HPDE6-E6E7 (cell line): ENCODE measurements around the gene FDCSP.
"Not testable (repeated sequence)": the region's sequence is repeated elsewhere in the genome, so short reads cannot be mapped to it uniquely, and the experiment has no call there.

ENCODE experiments used
- DNase-seq: peaks from one replicate; pipeline ENCODE4 v3.0.0; 2011; ENCODE audit warnings: missing footprints; ENCODE audit errors: extremely low spot score

Gene FDCSP

DNA sequence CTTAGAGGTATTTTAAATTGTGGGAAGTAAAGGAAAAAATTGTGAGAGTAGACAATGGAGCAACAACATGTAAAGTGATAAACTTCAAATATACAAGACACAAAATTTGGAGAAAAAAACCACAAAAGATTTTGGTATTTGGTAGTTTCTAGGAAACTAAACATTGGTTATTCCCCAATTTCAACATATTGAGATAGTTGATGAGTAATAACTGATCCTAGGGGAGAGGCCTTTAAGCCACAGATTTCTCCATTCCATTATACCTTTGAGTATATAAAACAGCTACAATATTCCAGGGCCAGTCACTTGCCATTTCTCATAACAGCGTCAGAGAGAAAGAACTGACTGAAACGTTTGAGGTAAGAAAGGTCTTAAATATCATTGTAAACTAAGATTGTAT lies at the start of gene FDCSP:
Gene FDCSP, plus strand, starts transcription at position 301 of the 400 bp plus-strand sequence. CDS start 5,071 bp downstream, outside the sequence.
- no peak for DNase-seq

DNA sequence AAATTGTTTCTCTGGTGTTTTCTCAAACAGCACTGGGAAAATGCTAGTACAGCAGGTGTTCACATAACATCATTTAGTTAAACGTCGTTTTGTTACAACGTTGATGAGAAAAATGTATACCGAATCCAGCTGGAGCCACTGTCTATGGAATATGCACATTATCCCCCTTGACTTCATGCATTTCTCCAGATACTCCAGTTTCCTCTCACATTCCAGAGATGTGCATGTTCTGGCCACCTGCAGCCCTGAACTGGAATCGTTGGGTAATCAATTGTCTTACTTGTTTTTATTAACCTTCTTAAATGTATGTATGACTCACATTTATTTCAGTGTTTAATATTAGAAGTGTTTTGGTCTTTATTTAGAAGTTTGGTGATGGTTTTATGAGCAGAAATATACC lies 48.8 kb upstream of the FDCSP start:
- DNase-seq, result no peak

DNA sequence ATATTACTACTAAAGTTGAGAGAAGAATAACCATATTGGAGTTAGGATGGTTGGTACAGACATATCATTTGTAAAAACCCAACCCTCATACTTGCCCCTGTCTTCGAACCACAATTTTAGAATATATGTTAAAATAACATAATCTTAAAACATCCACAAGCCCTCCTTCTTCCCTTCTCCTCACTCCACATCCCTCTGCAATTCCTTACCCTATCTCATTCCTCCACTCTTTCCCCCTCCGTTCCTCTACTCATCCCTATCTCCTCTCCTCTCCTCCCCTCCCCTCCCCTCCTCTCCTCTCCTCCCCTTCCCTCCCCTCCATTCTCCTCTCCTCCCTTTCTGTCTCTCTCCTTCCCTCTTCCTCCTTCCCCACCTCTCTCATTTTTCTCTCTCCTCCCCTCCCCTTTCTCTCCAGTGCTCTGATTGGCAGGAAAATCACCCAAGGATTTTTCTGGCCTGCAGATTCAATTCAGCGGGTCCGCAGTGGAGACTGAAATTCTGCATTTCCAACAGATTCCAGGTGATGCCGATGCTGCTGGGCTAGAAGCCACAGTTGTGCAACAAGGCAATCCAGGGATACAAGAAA lies 47.8 kb upstream of the FDCSP start:
- no peak for DNase-seq

DNA sequence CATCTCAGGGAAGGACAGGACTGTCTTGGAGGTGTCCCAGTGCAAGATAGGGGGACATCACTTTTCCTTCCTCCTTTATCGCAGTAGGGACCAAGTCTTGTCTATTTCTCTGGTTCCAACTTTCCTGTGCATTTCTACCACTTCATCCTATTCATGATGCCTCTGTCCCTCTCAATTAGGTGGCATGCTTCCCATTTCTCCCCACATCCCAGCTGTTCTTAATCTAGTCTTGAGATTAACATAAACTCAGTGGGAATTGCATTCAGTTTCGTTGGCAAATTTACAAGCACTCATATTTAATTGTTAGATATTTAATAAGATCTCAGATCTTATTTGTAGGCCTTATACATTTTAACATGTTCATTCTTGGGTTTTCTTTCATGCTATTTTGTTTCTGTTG lies 46.1 kb upstream of the FDCSP start:
- DNase-seq, result no peak

DNA sequence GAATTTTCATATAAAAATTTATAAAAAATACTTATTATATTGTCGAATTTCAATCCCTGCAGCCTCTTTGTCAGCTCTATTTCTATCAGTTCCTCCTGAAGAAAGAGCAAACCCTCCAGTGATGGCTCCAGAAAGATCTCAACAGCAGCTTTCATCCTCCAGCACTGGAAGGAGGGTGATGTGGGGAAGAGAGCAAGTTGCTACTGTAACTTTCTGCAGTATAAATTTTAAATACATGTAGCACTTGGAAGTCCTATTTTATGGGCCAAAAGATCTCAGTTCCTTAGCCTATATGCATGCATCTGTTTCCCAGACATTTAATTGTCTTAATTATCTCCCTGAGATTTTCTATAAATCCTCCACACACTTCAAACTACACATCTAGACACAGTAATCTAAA lies 44.1 kb upstream of the FDCSP start:
- no peak for DNase-seq

DNA sequence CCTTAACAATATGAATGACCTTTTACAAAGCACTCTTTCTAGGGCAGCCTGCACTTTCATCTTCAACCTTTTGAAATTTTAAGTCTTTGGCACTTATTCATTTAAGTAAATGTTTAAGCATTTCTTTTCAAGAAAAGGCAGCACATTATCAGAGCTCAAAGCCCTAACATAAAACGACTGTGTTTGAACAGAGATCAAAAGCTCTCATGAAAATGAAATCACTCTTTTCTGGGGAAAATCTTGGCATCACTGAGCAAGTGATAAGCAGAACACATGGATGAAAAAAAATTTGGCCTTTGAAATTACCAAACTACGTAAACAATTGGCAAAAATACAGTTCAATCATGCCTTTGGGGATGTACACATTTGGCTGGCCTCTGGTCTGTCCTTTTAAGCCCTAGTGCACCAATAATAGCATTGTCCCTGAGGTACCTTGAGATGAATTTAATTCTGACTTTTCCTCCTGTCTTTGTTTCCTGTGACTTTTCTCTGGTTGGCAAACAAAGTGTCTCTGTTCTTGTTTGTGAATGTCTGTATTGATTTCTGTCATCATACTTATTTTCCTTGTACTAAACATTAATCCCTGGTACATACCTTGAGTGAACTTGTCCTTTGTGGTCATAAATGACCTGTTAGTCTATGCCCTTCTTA lies 43.3 kb upstream of the FDCSP start:
- no peak for DNase-seq

DNA sequence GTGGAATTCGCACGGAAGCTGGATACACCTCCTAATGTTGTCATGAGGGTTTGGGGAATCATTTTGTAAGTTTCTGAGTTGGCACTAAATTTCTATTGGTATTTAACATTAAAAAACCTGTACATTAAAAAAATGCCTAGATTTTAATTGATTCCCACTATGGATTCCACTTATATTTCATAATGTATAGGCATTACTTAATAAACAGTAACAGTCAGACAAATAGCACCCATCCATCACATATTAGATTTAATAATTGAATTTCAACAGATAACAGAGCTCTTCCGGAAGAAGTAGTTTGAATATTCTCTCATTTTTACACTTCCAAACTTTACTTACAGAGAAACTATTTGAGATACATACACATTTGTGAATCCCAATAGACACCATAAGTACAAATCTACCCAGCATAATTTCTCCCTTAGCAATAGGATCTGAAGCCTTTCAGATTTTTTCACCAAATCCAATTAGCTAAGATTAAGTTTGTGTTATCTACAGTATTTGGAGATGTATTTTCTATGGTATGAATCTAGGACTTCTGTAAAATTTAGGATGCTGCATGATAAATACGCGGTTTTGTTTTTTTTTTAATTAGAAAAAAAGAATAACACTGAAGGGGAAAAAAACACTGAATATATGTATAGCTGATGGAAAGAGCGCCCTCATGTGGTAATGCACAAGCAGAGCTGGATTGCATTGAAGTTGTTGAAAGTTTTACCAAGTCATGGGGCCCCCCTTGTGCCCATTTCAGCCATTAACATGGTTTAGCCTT lies 42.6 kb upstream of the FDCSP start:
- DNase-seq, result peak; percentile 13

DNA sequence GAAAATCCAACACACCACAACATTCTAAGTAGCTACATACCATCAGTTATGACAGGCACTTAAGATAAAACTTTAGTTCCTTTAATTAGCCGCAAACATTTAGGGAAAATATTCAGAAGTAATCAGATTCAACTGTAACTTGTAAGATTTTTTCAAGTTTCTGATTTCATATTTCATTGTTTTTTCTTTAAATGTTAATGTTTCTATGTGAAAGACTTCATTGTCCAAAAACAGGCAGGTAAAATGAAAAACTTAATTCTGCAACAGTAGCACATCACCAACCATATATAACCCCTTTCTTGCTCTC lies 42.0 kb upstream of the FDCSP start:
- no peak for DNase-seq

DNA sequence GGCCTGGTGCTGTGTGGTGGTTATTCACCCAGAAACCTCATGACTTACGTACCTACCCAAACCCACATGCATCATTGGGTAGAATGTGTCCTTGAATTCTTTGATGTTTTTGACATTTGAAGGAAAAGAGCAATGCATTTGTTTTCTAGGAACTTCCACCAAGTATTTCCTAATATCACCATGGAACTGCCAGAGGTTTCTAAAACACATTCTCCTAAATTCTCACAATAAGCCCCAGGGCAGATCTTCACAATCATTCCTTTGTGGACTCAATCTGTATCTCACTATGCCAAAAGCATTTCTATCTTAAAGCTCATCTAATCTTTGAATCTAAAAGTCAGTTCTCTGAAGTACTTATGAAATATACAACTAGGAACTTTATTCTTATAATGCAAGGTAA lies 38.7 kb upstream of the FDCSP start:
- DNase-seq, result no peak

DNA sequence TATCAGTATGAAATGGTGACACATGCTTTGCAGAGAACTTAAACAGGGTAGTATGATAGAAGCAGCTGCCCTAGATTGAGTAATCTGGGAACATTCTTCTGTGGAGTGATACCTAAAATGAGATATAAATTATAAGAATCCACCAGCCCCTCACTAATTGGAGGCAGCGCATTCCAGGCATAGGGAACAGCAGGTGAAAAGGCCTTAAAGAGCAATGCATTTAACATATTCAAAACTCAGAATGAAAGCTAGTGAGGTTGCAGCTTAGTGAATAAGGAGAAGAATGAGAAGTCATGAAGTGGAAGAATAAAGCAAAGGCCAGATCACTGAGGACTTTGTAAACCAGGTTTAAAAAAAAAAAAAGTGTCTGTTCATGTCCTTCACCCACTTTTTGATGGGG lies 35.3 kb upstream of the FDCSP start:
- DNase-seq, result no peak

DNA sequence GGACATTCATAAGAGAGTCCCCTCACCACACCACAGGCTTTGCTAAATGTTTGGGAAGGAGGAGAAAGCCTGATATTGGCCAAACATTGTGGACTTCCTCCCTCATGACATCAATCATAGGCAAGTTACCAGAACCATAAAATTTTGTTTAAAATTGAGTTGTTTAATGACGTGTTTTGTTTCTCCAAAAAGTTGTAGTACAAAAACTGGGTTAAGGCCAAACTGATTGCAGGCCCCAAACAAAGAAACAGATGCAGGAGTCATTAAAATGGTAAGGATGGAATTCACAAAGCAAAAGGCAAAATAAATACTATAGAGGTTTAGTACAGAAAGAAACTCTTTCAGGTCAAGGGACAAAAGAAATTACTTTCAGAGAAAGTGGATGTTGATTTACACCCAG lies 34.3 kb upstream of the FDCSP start:
- DNase-seq, result no peak

DNA sequence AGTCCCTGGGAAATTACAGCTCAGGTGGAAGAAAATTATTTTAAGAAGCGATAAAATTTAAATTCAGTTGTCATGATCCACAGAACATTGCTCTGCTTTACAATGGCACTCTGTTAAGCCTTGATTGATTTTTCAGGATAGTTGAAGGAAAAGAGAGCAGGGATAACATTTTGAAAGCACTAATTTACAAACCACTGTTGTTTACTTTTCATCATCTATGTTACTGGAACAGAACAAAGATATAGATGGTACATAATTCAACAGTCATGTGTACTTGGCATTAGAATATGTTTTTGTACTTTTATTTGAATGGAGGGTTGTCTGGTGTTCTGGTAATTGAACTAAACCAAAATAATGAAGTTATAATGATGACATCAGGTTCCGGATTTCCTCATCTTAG lies 33.0 kb upstream of the FDCSP start:
- no peak for DNase-seq

DNA sequence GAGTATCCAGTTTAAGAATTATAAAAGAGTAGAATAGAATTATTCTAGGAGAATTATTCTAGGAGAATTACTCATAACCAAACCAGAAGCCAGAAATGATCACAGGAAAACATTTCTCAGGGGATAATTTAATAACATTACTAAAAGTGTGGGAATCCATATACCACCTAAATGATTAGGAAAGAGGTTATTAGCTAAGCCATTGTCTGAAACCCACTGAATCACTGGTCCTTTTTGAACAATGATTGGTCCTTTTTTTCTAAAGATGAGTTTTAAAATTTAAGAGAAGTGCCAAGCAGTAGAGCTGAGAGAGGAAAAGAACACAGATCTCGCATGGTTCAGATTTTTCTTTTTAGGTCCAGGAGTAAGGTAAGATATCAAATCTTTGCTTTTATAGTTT lies 30.5 kb upstream of the FDCSP start, which contains the start of gene ODAM:
Gene ODAM, plus strand, starts transcription at position 301 of the 400 bp plus-strand sequence. CDS start 819 bp downstream, outside the sequence.
- no peak for DNase-seq

DNA sequence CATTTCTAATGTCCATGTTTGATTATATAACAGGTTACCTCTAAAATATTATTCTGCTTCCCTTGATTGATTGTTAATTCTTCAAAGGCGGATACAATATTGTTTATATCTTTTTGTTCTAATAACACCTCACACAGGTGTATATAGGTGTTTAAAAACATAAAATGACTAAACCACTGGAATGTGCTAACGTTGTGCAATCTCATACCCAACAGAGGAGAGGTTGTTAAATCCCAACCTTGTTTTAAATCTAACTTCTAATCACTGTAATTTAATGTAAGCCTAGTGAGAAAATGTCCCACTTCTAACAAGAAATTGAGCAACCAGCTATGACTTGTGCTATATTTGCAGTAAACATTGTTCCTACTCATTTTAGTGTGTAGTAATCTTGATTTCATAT lies 29.1 kb upstream of the FDCSP start:
- no peak for DNase-seq

DNA sequence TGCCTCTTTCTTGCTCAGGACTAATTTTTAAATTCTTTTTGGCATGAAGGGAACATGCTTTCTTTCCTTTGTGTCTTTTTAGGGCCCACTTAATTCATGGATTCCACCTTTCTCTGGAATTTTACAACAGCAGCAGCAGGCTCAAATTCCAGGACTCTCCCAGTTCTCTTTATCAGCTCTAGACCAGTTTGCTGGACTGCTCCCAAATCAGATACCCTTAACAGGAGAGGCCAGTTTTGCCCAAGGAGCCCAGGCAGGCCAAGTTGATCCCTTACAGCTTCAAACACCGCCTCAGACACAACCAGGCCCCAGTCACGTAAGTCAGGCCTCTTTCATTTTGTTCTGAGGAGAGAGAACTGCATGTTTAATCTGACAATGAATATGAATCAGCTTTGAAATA lies 28.1 kb upstream of the FDCSP start:
- DNase-seq, result no peak

DNA sequence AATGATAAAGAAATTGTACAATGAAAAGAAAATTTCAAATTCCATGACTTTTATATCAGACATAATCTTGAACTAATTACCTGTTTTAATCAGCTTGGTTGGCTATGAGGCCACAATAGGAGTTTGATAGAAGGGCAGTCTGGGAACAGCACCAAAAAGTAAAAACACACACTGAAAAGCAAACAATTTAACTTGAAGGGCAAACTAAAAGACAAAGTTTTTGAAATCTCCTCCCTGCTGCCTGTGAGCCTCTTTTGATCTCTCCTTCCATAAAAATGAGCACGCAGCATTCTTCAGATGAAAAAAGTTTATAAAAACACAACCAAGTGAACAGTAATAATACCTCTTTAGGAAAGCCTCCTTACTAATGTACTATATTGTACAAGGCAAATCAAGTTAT lies 22.3 kb upstream of the FDCSP start:
- DNase-seq, result no peak

DNA sequence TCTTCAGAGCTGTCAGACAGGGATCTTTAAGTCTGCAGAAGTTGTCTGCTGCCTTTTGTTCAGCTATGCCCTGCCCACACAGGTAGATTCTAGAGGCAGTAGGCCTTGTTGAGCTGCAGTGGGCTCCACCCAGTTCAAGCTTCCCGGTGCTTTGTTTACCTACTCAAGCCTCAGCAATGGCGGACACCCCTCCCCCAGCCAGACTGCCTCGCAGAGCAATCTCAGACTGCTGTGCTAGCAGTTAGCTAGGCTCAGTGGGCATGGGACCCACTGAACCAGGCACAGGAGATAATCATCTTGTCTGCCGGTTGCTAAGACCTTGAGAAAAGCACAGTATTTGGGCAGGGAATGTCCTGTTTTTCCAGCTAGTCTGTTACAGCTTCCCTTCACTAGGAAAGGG lies 13.2 kb upstream of the FDCSP start:
- DNase-seq, result not testable (repeated sequence)

DNA sequence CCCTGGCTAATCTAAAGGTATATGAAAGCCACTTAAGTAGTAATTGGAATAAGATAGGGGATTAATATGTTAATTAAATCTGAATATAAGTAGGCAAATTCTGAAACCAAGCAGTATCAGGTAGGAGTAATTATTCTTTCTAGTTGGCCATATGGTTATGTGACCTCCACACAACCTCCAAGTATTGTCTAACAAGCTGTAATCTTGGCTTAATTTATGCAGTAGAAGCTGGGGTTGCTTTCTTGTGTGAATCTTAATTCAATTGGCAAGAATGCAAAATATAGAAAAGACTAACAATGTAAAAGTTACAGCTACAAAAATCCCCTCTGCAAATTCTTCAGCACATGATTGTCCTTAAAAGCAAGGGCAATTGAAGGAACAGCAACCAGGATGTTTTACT lies 9.8 kb upstream of the FDCSP start:
- not testable (repeated sequence) for DNase-seq

DNA sequence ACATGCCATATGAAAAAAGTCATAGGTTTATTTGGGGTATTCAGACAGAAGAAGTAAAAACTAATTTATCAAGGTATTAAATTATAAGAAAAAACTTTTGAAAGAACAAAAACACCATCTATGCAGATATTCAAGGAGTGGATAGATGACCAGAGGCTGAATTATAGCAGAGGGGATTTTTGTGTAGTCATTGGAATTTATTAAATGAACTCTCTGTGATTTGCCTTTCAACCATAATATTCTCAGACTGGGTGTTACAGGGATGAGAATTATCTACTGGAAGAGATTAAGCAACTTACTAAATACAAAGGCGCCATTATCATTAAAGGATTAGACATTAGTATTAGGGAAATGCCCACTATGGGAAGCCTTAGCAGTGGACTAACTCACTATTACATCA lies 9.4 kb upstream of the FDCSP start:
- DNase-seq, result not testable (repeated sequence)

DNA sequence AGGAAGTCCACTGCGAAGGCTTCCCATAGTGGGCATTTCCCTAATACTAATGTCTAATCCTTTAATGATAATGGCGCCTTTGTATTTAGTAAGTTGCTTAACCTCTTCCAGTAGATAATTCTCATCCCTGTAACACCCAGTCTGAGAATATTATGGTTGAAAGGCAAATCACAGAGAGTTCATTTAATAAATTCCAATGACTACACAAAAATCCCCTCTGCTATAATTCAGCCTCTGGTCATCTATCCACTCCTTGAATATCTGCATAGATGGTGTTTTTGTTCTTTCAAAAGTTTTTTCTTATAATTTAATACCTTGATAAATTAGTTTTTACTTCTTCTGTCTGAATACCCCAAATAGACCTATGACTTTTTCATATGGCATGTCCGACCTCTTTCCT lies 4.5 kb upstream of the FDCSP start:
- not testable (repeated sequence) for DNase-seq

DNA sequence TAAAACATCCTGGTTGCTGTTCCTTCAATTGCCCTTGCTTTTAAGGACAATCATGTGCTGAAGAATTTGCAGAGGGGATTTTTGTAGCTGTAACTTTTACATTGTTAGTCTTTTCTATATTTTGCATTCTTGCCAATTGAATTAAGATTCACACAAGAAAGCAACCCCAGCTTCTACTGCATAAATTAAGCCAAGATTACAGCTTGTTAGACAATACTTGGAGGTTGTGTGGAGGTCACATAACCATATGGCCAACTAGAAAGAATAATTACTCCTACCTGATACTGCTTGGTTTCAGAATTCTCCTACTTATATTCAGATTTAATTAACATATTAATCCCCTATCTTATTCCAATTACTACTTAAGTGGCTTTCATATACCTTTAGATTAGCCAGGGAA lies 4.1 kb upstream of the FDCSP start:
- DNase-seq, result not testable (repeated sequence)

DNA sequence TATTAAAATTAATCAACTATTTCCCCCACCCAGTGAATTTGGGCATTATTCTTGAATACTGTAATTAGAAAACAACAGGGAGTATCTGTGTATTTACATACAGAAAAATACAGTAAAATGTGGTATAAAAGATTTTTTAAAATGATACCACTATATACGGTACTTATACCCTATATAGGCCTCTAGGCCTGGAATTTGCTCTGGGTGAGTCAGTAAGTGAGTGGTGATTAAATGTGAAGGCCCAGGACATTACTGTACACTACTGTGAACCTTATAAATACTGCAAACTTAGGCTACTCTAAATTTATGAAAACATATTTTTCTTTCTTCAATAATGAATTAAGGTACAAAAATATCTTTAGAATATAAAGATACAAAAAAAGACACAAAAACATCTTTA lies 10.2 kb downstream of the FDCSP start:
- DNase-seq, result no peak
